Measurements from ENCODE around the gene KLHL6.

- TF ChIP-seq GATA3 (IDR thresholded peaks at IDR 0.05; ENCODE audit: low read depth, low read length) (no peak), GATA2 (IDR thresholded peaks at IDR 0.05; ENCODE audit: low read depth, low read length) (no peak)
These were observed 36.5 kb upstream of the KLHL6 start for GRCh38 chr3:183591881-183592521.

Measured in SH-SY5Y (cell line).